ENCODE measurements around the gene MAPRE3. TPM values are rescaled to one million over a fixed set of nuclear protein-coding genes. Genes with fewer than 3 reads are reported as not detected.

MAPRE3 gene
- total RNA-seq, 4 donors from 2014 or later, result 23.8 to 63.6 (median 35.7) TPM

DNA sequence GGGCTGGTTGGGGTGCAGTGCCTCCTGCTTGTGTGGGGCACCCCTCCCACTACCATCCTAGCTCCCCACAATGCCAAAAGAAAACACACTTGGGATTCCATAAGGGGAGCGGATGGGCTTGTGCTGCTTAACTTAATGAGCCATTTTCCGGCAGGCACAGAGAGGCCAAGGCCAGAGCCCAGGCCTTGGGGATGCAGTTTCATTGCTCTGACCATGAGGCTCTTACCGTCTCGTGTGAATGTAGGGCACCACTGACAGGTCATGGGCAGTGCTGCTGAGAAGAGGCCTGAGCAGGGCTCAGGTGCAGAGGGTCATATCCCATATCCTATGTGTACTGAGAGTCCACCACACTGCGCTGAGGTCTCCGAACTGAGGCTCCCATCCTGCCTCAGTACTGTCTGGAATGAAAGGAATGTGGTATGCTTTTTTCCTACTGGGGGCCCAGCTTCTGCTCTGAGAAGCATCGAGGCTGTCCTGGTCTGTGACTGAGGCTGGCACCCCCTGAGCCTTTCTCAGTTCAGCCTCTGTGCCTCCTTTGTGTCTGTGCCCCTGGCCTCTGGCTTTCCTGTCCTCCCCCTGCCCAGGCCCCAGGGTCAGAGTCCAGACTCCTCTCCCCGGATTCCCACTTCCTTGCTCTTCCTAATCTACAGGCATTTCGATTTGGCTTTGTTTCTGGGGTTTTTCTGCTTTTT, 45.2 kb upstream of the MAPRE3 start:
- intact Hi-C loops (cut with DNase I; ENCODE audit: low total_unique reads), result no loop called here
- TF ChIP-seq, protein P1, sequence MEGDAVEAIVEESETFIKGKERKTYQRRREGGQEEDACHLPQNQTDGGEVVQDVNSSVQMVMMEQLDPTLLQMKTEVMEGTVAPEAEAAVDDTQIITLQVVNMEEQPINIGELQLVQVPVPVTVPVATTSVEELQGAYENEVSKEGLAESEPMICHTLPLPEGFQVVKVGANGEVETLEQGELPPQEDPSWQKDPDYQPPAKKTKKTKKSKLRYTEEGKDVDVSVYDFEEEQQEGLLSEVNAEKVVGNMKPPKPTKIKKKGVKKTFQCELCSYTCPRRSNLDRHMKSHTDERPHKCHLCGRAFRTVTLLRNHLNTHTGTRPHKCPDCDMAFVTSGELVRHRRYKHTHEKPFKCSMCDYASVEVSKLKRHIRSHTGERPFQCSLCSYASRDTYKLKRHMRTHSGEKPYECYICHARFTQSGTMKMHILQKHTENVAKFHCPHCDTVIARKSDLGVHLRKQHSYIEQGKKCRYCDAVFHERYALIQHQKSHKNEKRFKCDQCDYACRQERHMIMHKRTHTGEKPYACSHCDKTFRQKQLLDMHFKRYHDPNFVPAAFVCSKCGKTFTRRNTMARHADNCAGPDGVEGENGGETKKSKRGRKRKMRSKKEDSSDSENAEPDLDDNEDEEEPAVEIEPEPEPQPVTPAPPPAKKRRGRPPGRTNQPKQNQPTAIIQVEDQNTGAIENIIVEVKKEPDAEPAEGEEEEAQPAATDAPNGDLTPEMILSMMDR (IDR thresholded peaks at IDR 0.05), result no peak
- no peak for TF ChIP-seq POLR2A (IDR thresholded peaks at IDR 0.05)
- no peak overlapping the region for H3K4me3 ChIP-seq (ENCODE audit: low read depth, poor library complexity, severe bottlenecking)
- DNase-seq (ENCODE audit: low spot score in 2 of 2), result peak in 1 of 2 donors; percentile 63
- WGBS, 2 donors, result 69 to 72% methylated on average over 9 of the region's 9 CpGs

DNA sequence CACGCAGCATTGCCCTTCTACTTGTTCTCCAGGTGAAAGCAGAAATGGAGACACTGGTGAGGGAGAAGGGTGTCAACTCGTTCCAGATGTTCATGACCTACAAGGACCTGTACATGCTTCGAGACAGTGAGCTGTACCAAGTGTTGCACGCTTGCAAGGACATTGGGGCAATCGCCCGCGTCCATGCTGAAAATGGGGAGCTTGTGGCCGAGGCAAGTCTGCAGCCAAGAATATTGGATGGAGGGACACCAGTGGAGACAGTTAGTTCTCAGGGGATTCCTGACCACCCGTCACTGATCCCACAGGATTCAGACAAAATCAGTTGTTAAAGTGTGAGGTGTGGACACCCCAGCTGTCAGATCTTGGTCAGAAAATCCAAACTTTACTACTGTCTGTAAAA, 43.2 kb upstream of the MAPRE3 start:
- no peak for TF ChIP-seq POLR2A (IDR thresholded peaks at IDR 0.05)
- TF ChIP-seq, protein P1 (IDR thresholded peaks at IDR 0.05), result no peak
- no peak overlapping the region for H3K4me3 ChIP-seq (ENCODE audit: low read depth, poor library complexity, severe bottlenecking)
- peak in 1 of 2 donors; percentile 70 for DNase-seq (ENCODE audit: low spot score in 2 of 2)
- 94 to 97% methylated on average over 9 of the region's 9 CpGs for WGBS, 2 donors
- intact Hi-C loops (cut with DNase I; ENCODE audit: low total_unique reads), result no loop called here

DNA sequence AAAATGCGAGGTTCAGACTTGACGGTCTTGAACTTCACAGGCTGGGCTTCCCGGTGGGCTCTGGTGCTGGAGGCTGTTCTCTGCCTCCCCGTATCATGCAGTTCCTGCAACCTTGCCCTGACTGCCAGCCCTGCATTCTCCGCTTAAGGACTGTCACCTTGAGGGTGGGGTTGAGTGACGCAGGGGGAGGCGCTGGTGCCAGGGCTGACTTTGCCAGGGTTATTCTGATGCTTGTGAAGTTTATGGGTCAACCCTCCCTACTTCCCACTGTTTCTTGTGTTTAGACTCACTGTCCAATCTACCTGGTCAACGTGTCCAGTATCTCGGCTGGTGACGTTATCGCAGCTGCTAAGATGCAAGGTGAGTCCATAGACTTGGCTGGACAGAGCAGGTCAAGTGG, 37.5 kb upstream of the MAPRE3 start:
- no peak overlapping the region for H3K4me3 ChIP-seq (ENCODE audit: low read depth, poor library complexity, severe bottlenecking)
- intact Hi-C loops (cut with DNase I; ENCODE audit: low total_unique reads), result no loop called here
- DNase-seq (ENCODE audit: low spot score in 2 of 2), result peak in 1 of 2 donors; percentile 70
- TF ChIP-seq POLR2A (IDR thresholded peaks at IDR 0.05), result no peak
- TF ChIP-seq, protein P1 (IDR thresholded peaks at IDR 0.05), result no peak
- 73% methylated on average over 11 of the region's 11 CpGs for WGBS, 2 donors

DNA sequence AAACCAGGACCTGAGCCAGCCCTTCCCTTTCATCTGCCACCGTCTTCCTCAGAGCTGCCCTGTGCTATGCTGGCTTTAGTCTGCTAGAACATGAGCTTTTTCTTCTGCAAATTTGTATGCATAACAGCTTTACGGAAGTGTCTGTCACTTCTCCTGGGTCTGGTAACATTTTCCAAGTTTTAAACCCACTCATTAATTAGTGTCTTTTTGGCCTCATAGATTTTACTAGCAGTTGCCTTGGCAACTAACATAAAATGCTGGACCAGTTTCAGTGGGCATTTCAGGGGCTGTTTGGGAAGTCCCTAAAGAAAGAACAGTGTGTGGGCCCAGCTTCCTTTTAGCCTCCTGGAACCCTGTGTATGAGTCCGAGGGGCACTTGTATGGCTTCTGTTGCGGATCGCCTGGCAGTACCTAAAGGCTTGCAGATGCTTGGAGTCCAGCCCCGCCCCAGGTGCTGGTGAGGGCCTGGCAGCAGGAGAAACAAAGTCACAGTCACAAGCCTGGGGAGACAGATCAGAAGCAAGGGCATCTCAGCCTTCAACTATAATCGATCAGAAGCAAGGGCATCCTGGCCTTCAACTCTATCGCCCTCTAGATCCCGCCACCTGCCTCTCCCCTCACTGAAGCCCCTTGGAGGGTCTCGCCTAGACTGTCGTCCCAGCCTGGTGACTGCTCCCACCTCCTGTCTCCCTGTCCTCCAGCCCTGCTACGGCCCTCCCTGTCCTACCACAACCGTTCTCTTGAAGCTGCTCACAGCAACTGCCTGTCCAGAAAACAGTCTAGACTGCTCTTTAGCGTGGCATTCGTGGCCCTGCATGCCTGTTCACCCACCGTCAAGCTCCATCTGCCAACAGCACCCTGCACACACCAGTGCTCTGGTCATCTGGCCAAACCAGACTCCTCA, 36.8 kb upstream of the MAPRE3 start:
- no peak overlapping the region for H3K4me3 ChIP-seq (ENCODE audit: low read depth, poor library complexity, severe bottlenecking)
- TF ChIP-seq POLR2A (IDR thresholded peaks at IDR 0.05), result no peak
- TF ChIP-seq, protein P1 (IDR thresholded peaks at IDR 0.05), result no peak
- 79 to 85% methylated on average over 16 of the region's 16 CpGs for WGBS, 2 donors
- intact Hi-C loops (cut with DNase I; ENCODE audit: low total_unique reads), result no loop called here
- DNase-seq (ENCODE audit: low spot score in 2 of 2), result peak in 1 of 2 donors; percentile 70

DNA sequence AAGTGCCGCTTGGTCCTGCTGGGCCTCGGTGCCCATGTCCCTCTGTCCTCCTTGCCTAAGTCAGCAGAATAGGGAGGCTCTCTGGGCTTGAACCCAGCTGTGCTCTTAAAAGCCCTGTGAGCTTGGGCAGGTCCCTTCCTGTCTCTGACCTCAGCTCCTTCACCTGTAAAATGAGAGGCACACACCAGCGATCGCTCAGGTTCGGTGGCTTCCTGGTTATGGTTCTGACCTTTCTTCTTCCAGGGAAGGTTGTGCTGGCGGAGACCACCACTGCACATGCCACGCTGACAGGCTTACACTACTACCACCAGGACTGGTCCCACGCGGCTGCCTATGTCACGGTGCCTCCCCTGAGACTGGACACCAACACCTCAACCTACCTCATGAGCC, 36.1 kb upstream of the MAPRE3 start:
- TF ChIP-seq, protein P1 (IDR thresholded peaks at IDR 0.05), result no peak
- TF ChIP-seq POLR2A (IDR thresholded peaks at IDR 0.05), result no peak
- intact Hi-C loops (cut with DNase I; ENCODE audit: low total_unique reads), result no loop called here
- DNase-seq (ENCODE audit: low spot score in 2 of 2), result peak in 1 of 2 donors; percentile 72
- 94% methylated on average over 10 of the region's 10 CpGs for WGBS, 2 donors
- no peak overlapping the region for H3K4me3 ChIP-seq (ENCODE audit: low read depth, poor library complexity, severe bottlenecking)
